ENCODE measurements around the gene VIPR2.

GRCh38 chr7:159034988-159035387, 109.7 kb downstream of the VIPR2 start:
- no peak for TF ChIP-seq EZH2 (IDR thresholded peaks at IDR 0.05; ENCODE audit: borderline replicate concordance, low read depth, low read length, severe bottlenecking)
- no peak for TF ChIP-seq CTCF (IDR thresholded peaks at IDR 0.05; ENCODE audit: borderline replicate concordance, extremely low read depth, low read length, poor library complexity, severe bottlenecking)
